ENCODE data around the gene RASSF3.

GRCh38 chr12:64571411-64571810 is 38.9 kb upstream of the RASSF3 start:
- no peak for TF ChIP-seq MXI1 (conservative IDR thresholded peaks at IDR 0.05; ENCODE audit: poor library complexity, severe bottlenecking)
- TF ChIP-seq REST (IDR thresholded peaks at IDR 0.05; ENCODE audit: borderline replicate concordance) = no peak
- TF ChIP-seq, protein P1, sequence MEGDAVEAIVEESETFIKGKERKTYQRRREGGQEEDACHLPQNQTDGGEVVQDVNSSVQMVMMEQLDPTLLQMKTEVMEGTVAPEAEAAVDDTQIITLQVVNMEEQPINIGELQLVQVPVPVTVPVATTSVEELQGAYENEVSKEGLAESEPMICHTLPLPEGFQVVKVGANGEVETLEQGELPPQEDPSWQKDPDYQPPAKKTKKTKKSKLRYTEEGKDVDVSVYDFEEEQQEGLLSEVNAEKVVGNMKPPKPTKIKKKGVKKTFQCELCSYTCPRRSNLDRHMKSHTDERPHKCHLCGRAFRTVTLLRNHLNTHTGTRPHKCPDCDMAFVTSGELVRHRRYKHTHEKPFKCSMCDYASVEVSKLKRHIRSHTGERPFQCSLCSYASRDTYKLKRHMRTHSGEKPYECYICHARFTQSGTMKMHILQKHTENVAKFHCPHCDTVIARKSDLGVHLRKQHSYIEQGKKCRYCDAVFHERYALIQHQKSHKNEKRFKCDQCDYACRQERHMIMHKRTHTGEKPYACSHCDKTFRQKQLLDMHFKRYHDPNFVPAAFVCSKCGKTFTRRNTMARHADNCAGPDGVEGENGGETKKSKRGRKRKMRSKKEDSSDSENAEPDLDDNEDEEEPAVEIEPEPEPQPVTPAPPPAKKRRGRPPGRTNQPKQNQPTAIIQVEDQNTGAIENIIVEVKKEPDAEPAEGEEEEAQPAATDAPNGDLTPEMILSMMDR (IDR thresholded peaks at IDR 0.05; ENCODE audit: poor library complexity, severe bottlenecking) = no peak
- TF ChIP-seq EP300 (conservative IDR thresholded peaks at IDR 0.05; ENCODE audit: poor library complexity, severe bottlenecking) = no peak
- no peak for TF ChIP-seq RAD21 (conservative IDR thresholded peaks at IDR 0.05)
- TF ChIP-seq POLR2AphosphoS5 (IDR thresholded peaks at IDR 0.05) = no peak

Measured in neural cell (in vitro differentiated cells).